NB4 (cell line): ENCODE results near the gene SCARB2.

Source experiments
- MYC ChIP-seq: IDR thresholded peaks from 2 replicates; pipeline ENCODE4 v1.6.1; 2011; ENCODE audit warnings: low read depth, low read length
- POLR2A ChIP-seq: IDR thresholded peaks from 2 replicates; pipeline ENCODE4 v1.6.1; 2011; ENCODE audit warnings: mild to moderate bottlenecking; ENCODE audit not compliant: insufficient read length; ENCODE audit errors: extremely low read depth
- TF ChIP-seq, protein P1 (sequence below): IDR thresholded peaks from one replicate; pipeline ENCODE4 v1.5.1; 2012; ENCODE audit warnings: low read depth, low read length
- TF ChIP-seq, protein P2 (sequence below): IDR thresholded peaks from 2 replicates; pipeline ENCODE4 v1.6.1; 2011; ENCODE audit warnings: low read depth, low read length

DNA sequence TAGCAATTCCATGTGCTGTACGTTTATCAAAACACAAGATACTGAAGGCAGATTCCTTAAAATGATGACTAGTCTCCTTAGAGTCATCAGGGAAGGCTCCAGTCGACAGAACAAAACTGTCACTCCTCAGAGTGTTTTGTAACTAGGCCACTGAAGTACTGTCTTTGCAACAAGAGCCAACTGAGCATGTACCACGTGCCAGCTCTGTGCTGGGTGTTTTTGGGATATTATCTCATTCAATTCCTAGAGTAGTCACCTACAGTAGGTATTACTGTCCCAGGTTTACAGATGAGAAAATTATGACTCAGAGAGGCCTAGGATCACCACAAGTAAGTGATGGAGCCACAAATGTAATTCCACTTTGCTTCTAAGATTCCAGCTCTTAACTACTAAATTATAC is 47.1 kb downstream of the SCARB2 start:
- TF ChIP-seq, protein P1, sequence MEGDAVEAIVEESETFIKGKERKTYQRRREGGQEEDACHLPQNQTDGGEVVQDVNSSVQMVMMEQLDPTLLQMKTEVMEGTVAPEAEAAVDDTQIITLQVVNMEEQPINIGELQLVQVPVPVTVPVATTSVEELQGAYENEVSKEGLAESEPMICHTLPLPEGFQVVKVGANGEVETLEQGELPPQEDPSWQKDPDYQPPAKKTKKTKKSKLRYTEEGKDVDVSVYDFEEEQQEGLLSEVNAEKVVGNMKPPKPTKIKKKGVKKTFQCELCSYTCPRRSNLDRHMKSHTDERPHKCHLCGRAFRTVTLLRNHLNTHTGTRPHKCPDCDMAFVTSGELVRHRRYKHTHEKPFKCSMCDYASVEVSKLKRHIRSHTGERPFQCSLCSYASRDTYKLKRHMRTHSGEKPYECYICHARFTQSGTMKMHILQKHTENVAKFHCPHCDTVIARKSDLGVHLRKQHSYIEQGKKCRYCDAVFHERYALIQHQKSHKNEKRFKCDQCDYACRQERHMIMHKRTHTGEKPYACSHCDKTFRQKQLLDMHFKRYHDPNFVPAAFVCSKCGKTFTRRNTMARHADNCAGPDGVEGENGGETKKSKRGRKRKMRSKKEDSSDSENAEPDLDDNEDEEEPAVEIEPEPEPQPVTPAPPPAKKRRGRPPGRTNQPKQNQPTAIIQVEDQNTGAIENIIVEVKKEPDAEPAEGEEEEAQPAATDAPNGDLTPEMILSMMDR, result no peak
- TF ChIP-seq POLR2A, result no peak
- no peak for TF ChIP-seq MYC
- TF ChIP-seq, protein P2, sequence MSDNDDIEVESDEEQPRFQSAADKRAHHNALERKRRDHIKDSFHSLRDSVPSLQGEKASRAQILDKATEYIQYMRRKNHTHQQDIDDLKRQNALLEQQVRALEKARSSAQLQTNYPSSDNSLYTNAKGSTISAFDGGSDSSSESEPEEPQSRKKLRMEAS, result no peak
